Nucleus accumbens (tissue), 56 donors: ENCODE data around the gene UBE3C.
A peak's percentile ranks its signal among the peaks of the same experiment; 100 is the strongest.
"Not testable (repeated sequence)": the region's sequence is repeated elsewhere in the genome, so short reads cannot be mapped to it uniquely, and the experiment has no call there.

Experiments used
- DNase-seq, 56 donors: peaks; one replicate each; lab custom pipeline; 2025; lab: John Stamatoyannopoulos, UW

The UBE3C gene

GRCh38 chr7:157269341-157270059, 130.8 kb downstream of the UBE3C start:
- no peak for DNase-seq

- no peak for DNase-seq
These were observed 131.3 kb downstream of the UBE3C start for GRCh38 chr7:157270060-157270444.

- no peak for DNase-seq
These were observed 132.7 kb downstream of the UBE3C start for GRCh38 chr7:157271315-157271990.

- peak in 7 of 56 donors; percentile 4 to 37 (median 17) for DNase-seq
These were observed 133.2 kb downstream of the UBE3C start for GRCh38 chr7:157271991-157272324.

- no peak for DNase-seq
These were observed 133.9 kb downstream of the UBE3C start for GRCh38 chr7:157272351-157273207.

GRCh38 chr7:157273208-157274093, 134.7 kb downstream of the UBE3C start:
- peak in 41 of 56 donors; percentile 6 to 68 (median 33) for DNase-seq

GRCh38 chr7:157274094-157274634, 135.4 kb downstream of the UBE3C start:
- not testable (repeated sequence) for DNase-seq

- DNase-seq, result no peak
These were observed 136.3 kb downstream of the UBE3C start for GRCh38 chr7:157274991-157275427.

GRCh38 chr7:157276091-157276561, 137.4 kb downstream of the UBE3C start:
- no peak for DNase-seq

- peak in 5 of 56 donors; percentile 6 to 38 (median 11) for DNase-seq
These were observed 138.2 kb downstream of the UBE3C start for GRCh38 chr7:157276731-157277562.

GRCh38 chr7:157277568-157277967, 138.8 kb downstream of the UBE3C start:
- DNase-seq, result not testable (repeated sequence)

- DNase-seq, result no peak
These were observed 139.6 kb downstream of the UBE3C start for GRCh38 chr7:157278167-157278790.

GRCh38 chr7:157278791-157279724, 140.3 kb downstream of the UBE3C start:
- no peak for DNase-seq

GRCh38 chr7:157279741-157280215, 141.1 kb downstream of the UBE3C start:
- no peak for DNase-seq

- DNase-seq, result no peak
These were observed 141.6 kb downstream of the UBE3C start for GRCh38 chr7:157280216-157280841.

GRCh38 chr7:157281221-157281998, 142.7 kb downstream of the UBE3C start:
- DNase-seq, result no peak
